OCI-LY1 (cell line): ENCODE measurements around the gene CLBA1.

Source experiments
- H2AFZ ChIP-seq: fragments of 200-600 bp; sonication (generic), shearing (Covaris generic); 2 replicates; pipeline ENCODE4 v1.6.0; 2014; ENCODE audit warnings: antibody characterized with exemption, mild to moderate bottlenecking, low read length
- H3F3A ChIP-seq: fragments of 200-600 bp; sonication (generic), shearing (Covaris generic); 2 replicates; pipeline ENCODE4 v1.6.0; 2014; ENCODE audit warnings: mild to moderate bottlenecking, antibody characterized with exemption, low read length, moderate library complexity; ENCODE audit not compliant: insufficient read depth
- H3K27ac ChIP-seq: fragments of 200-600 bp; sonication (generic); 2 replicates; pipeline ENCODE4 v1.5.1; 2014; ENCODE audit warnings: low read length, mixed run types, mild to moderate bottlenecking, low read depth; ENCODE audit not compliant: poor library complexity, severe bottlenecking
- H3K27me3 ChIP-seq: fragments of 200-600 bp; sonication (generic); 2 replicates; pipeline ENCODE4 v1.6.0; 2014; ENCODE audit warnings: antibody characterized with exemption, mild to moderate bottlenecking, low read length, moderate library complexity; ENCODE audit not compliant: insufficient read depth
- H3K36me3 ChIP-seq: fragments of 200-600 bp; sonication (generic); 2 replicates; pipeline ENCODE4 v1.6.1; 2014; ENCODE audit warnings: mild to moderate bottlenecking, antibody characterized with exemption, low read length, moderate library complexity, mixed read lengths; ENCODE audit not compliant: insufficient read depth
- H3K4me1 ChIP-seq: fragments of 200-600 bp; sonication (generic); 2 replicates; pipeline ENCODE4 v1.5.1; 2014; ENCODE audit warnings: mild to moderate bottlenecking, low read length, moderate library complexity; ENCODE audit not compliant: insufficient read depth, severe bottlenecking
- H3K4me2 ChIP-seq: fragments of 200-600 bp; sonication (generic), shearing (Covaris generic); 2 replicates; pipeline ENCODE4 v1.6.1; 2014; ENCODE audit warnings: low read length
- H3K4me3 ChIP-seq: fragments of 200-600 bp; sonication (generic); 2 replicates; pipeline ENCODE4 v1.5.1; 2014; ENCODE audit warnings: low read length, low read depth, mild to moderate bottlenecking, mixed read lengths; ENCODE audit not compliant: poor library complexity, severe bottlenecking
- H3K79me2 ChIP-seq: fragments of 200-600 bp; shearing (Covaris generic); 2 replicates; pipeline ENCODE4 v1.6.1; 2016; ENCODE audit warnings: mixed run types, low read length, mixed read lengths; ENCODE audit not compliant: insufficient read depth
- H3K9ac ChIP-seq: fragments of 200-600 bp; sonication (generic), shearing (Covaris generic); 2 replicates; pipeline ENCODE4 v1.6.1; 2014; ENCODE audit warnings: mild to moderate bottlenecking, low read length, mixed read lengths
- H3K9me2 ChIP-seq: fragments of 200-600 bp; sonication (generic), shearing (Covaris generic); 2 replicates; pipeline ENCODE4 v1.6.1; 2014; ENCODE audit warnings: low read depth, mild to moderate bottlenecking, low read length, mixed read lengths
- H3K9me3 ChIP-seq: fragments of 200-600 bp; shearing (Covaris generic); 2 replicates; pipeline ENCODE4 v1.6.1; 2014; ENCODE audit warnings: low read length, mixed read lengths
- H4K20me1 ChIP-seq: fragments of 200-600 bp; sonication (generic), shearing (Covaris generic); 2 replicates; pipeline ENCODE4 v1.6.0; 2016; ENCODE audit warnings: mild to moderate bottlenecking, low read length; ENCODE audit not compliant: insufficient read depth
- EZH2 ChIP-seq: fragments of 200-600 bp; sonication (generic), shearing (Covaris generic); IDR thresholded peaks from 2 replicates; pipeline ENCODE4 v1.8.0; 2017; ENCODE audit warnings: borderline replicate concordance, mixed run types, mild to moderate bottlenecking, antibody characterized with exemption, low read length, moderate library complexity, mixed read lengths
- TF ChIP-seq, protein P1 (sequence below): fragments of 200-600 bp; sonication (generic), shearing (Covaris generic); IDR thresholded peaks from 2 replicates; pipeline ENCODE4 v1.5.1; 2017; ENCODE audit warnings: mild to moderate bottlenecking, antibody characterized with exemption, low read length, moderate library complexity, mixed read lengths

The CLBA1 gene

DNA sequence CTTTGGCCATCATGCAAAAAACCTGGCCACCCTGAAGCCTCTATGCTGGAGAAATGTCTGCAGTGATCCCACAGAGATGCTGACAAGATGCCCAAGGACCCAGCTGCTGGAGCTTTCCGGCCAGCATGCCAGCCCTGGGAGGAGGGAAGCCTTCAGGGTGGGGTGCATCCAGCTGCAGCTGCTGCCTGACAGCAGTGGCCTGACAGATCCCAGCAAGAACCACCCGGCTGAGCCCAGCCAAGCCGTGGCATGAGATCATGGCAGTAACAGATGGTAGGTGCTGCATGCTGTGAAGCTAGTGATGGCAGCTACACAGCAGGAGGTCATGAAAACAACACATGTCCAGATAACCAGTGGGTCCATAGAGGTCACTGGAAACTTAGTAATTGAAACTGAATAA is 13.8 kb downstream of the CLBA1 start:
- no peaks in the 10 kb centered on the region for H3K4me1 ChIP-seq
- H3K27me3 ChIP-seq = no peaks in the 10 kb centered on the region
- no peaks in the 10 kb centered on the region for H3K9me2 ChIP-seq
- H3K9ac ChIP-seq = no peak overlapping the region
- no peak overlapping the region for H3K4me3 ChIP-seq
- no peak overlapping the region for H2AFZ ChIP-seq
- no peaks in the 10 kb centered on the region for H4K20me1 ChIP-seq
- no peaks in the 10 kb centered on the region for H3K9me3 ChIP-seq
- H3K27ac ChIP-seq = no peak overlapping the region
- no peak overlapping the region for H3K4me2 ChIP-seq
- no peaks in the 10 kb centered on the region for H3F3A ChIP-seq
- TF ChIP-seq, protein P1, sequence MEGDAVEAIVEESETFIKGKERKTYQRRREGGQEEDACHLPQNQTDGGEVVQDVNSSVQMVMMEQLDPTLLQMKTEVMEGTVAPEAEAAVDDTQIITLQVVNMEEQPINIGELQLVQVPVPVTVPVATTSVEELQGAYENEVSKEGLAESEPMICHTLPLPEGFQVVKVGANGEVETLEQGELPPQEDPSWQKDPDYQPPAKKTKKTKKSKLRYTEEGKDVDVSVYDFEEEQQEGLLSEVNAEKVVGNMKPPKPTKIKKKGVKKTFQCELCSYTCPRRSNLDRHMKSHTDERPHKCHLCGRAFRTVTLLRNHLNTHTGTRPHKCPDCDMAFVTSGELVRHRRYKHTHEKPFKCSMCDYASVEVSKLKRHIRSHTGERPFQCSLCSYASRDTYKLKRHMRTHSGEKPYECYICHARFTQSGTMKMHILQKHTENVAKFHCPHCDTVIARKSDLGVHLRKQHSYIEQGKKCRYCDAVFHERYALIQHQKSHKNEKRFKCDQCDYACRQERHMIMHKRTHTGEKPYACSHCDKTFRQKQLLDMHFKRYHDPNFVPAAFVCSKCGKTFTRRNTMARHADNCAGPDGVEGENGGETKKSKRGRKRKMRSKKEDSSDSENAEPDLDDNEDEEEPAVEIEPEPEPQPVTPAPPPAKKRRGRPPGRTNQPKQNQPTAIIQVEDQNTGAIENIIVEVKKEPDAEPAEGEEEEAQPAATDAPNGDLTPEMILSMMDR = no peak
- TF ChIP-seq EZH2 = no peak
- H3K79me2 ChIP-seq = no peaks in the 10 kb centered on the region
- H3K36me3 ChIP-seq = 0 out of 2 replicates have a peak, but pooled peaks cover 3% of the 10 kb centered on the region

DNA sequence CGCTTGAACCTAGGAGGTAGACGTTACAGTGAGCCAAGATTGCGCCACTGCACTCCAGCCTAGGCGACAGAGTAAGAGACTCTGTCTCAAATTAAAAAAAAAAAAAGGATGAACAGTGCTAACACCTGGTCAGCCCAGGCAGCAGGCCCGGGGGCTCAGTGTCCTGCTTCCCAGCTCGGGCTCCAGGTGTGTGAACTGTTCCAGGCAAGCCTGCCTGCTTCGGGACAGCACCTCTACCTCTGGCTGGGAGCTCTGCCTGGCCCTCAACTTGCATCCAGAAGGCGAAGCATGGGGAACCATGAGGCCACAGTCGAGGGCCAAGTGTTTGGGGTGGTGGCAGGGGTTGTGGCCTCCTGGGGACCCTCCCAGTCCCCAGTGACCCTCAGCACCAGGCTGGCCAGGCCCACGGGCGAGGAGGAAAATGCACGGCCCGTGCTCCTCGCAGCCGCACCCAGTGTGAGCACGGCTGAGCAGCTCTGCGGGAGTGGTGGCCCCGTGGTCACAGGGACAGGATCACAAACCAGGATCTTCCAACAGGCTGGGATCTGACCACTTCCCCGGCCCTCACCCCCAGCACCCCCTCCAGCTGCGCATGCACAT is 19.8 kb downstream of the CLBA1 start:
- Histone ChIP-seq H4K20me1 (no peaks in the 10 kb centered on the region), H3K4me3 (no peak overlapping the region), H3K27ac (no peak overlapping the region), H3K9me3 (no peaks in the 10 kb centered on the region), H3K27me3 (no peaks in the 10 kb centered on the region), H3K4me1 (no peaks in the 10 kb centered on the region), H3K4me2 (no peak overlapping the region), H2AFZ (no peak overlapping the region), H3K36me3 (peaks cover 45% of the 10 kb centered on the region), H3K9me2 (no peaks in the 10 kb centered on the region), H3K79me2 (peaks cover 13% of the 10 kb centered on the region), H3F3A (no peaks in the 10 kb centered on the region), H3K9ac (no peak overlapping the region)
- no peak for TF ChIP-seq EZH2
- TF ChIP-seq, protein P1 = no peak

GRCh38 chr14:105005929-105006830 is 20.6 kb downstream of the CLBA1 start:
- H3K4me1 ChIP-seq = no peaks in the 10 kb centered on the region
- peaks cover 21% of the 10 kb centered on the region for H3K79me2 ChIP-seq
- no peaks in the 10 kb centered on the region for H3K27me3 ChIP-seq
- H3K4me2 ChIP-seq = no peak overlapping the region
- H2AFZ ChIP-seq = no peak overlapping the region
- H4K20me1 ChIP-seq = no peaks in the 10 kb centered on the region
- peaks cover 52% of the 10 kb centered on the region for H3K36me3 ChIP-seq
- H3K4me3 ChIP-seq = no peak overlapping the region
- no peaks in the 10 kb centered on the region for H3F3A ChIP-seq
- H3K9me3 ChIP-seq = no peaks in the 10 kb centered on the region
- TF ChIP-seq, protein P1 = no peak
- no peak for TF ChIP-seq EZH2
- H3K9me2 ChIP-seq = no peaks in the 10 kb centered on the region
- no peak overlapping the region for H3K9ac ChIP-seq
- no peak overlapping the region for H3K27ac ChIP-seq
